A673 (cell line): ENCODE results near the gene DIPK1B. TPM values are rescaled to one million over a fixed set of nuclear protein-coding genes. Genes with fewer than 3 reads are reported as not detected.
A peak's percentile ranks its signal among the peaks of the same experiment; 100 is the strongest.

Experiments
- BruUV-seq: library from RNA; stranded (reverse); fragments of 400-500 nt; replicated peaks from 2 replicates; lab custom pipeline; 2021; lab: Mats Ljungman, UMichigan
- CTCF ChIA-PET: fragments of 300-600 bp; sonication (Branson Sonifier 250); formaldehyde crosslinking; loops from one replicate; lab custom pipeline; 2022; ENCODE audit warnings: antibody characterized with exemption; lab: Charles Lee
- POLR2A ChIA-PET: fragments of 300-600 bp; sonication (Branson Sonifier 250); formaldehyde crosslinking; loops from one replicate; lab custom pipeline; 2022; ENCODE audit warnings: antibody characterized with exemption; ENCODE audit not compliant: low non-redundant PET; lab: Charles Lee
- DNase-seq: peaks from one replicate; pipeline ENCODE4 v3.0.0-alpha.2; 2015; ENCODE audit warnings: low spot score
- H3K27ac ChIP-seq: fragments of 200-600 bp; sonication (generic); 2 replicates; pipeline ENCODE4 v1.5.1; 2016; ENCODE audit warnings: mixed run types, low read depth, mild to moderate bottlenecking, mixed read lengths, antibody characterized with exemption, low read length; ENCODE audit not compliant: poor library complexity, severe bottlenecking
- H3K27me3 ChIP-seq: fragments of 200-600 bp; sonication (generic); replicated peaks from 2 replicates; pipeline ENCODE4 v1.6.1; 2017; ENCODE audit warnings: mixed run types, low read depth, mild to moderate bottlenecking, mixed read lengths, antibody characterized with exemption, low read length; ENCODE audit not compliant: insufficient read depth, poor library complexity
- H3K36me3 ChIP-seq: fragments of 200-600 bp; sonication (generic); 2 replicates; pipeline ENCODE4 v1.6.1; 2016; ENCODE audit warnings: mixed run types, mild to moderate bottlenecking, mixed read lengths, antibody characterized with exemption, low read length; ENCODE audit not compliant: insufficient read depth, poor library complexity, severe bottlenecking
- H3K4me1 ChIP-seq: fragments of 200-600 bp; sonication (generic); 2 replicates; pipeline ENCODE4 v1.6.1; 2017; ENCODE audit warnings: mixed run types, mild to moderate bottlenecking, mixed read lengths, antibody characterized with exemption, low read length; ENCODE audit not compliant: insufficient read depth, poor library complexity, severe bottlenecking
- H3K4me3 ChIP-seq: fragments of 200-600 bp; sonication (generic); 2 replicates; pipeline ENCODE4 v1.5.1; 2016; ENCODE audit warnings: low read depth, mixed run types, mild to moderate bottlenecking, mixed read lengths, low read length; ENCODE audit not compliant: poor library complexity, severe bottlenecking
- H3K9me3 ChIP-seq: fragments of 200-600 bp; sonication (generic); 2 replicates; pipeline ENCODE4 v1.6.1; 2016; ENCODE audit warnings: mixed run types, low read depth, mild to moderate bottlenecking, mixed read lengths, antibody characterized with exemption, low read length; ENCODE audit not compliant: poor library complexity, severe bottlenecking
- EZH2 ChIP-seq: fragments of 200-600 bp; sonication (generic); IDR thresholded peaks from 2 replicates; pipeline ENCODE4 v1.6.1; 2017; ENCODE audit warnings: borderline replicate concordance, low read depth, mild to moderate bottlenecking, mixed read lengths, antibody characterized with exemption, low read length; ENCODE audit not compliant: poor library complexity, severe bottlenecking
- intact Hi-C: fragments of 100-400 bp; cut with micrococcal nuclease; formaldehyde crosslinking; loops from one replicate; pipeline ENCODE4 v1.10.0; 2022; ENCODE audit not compliant: unreplicated experiment
- total RNA-seq: library from RNA; stranded (reverse); gene quantifications from 2 replicates; pipeline ENCODE4 v1.2.3, GENCODE V29; 2021
- TF ChIP-seq, protein P1 (sequence below): fragments of 300-800, 200-600 bp; sonication (generic); conservative IDR thresholded peaks from 2 replicates; pipeline ENCODE4 v1.5.1; 2017; ENCODE audit warnings: low read depth, mild to moderate bottlenecking, antibody characterized with exemption, low read length, moderate library complexity, mixed read lengths

The DIPK1B gene
- total RNA-seq, 1 experiment from 2014 or later, result 26.4 TPM

DNA sequence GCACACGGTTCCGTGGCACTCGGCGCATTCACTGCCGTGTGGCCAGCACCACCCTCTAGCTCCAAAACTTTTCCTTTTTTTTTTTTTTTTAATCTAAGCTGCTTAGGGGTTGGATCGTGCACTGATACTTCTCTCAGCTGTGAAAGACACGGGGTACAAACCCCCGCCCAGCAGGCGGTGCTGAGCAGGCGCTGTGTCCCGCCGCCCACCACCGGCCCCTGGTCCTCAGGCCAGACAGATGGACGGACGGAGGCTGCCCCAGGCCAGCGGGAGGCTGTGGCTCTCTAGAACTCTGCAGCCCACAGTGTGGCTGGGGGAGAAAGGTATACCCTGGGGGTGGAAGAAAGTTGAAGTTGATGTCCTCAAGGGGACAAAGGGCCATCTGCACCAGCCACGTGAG, 31.3 kb upstream of the DIPK1B start:
- ChIA-PET CTCF (interaction anchor here (0.8 kb wide), 1 partner anchor 9 kb away, joined by 3 read pairs; no protein-coding TSS in a partner anchor), POLR2A (no interaction called here)
- Histone ChIP-seq H3K36me3 (no peaks in the 10 kb centered on the region), H3K4me1 (peaks cover 22% of the 10 kb centered on the region), H3K9me3 (no peaks in the 10 kb centered on the region), H3K27me3 (no peaks in the 10 kb centered on the region), H3K27ac (peak overlapping the region; percentile 16), H3K4me3 (no peak overlapping the region)
- BruUV-seq, result no TSS peak
- intact Hi-C loops, result no loop called here
- DNase-seq, result no peak
- TF ChIP-seq, protein P1, sequence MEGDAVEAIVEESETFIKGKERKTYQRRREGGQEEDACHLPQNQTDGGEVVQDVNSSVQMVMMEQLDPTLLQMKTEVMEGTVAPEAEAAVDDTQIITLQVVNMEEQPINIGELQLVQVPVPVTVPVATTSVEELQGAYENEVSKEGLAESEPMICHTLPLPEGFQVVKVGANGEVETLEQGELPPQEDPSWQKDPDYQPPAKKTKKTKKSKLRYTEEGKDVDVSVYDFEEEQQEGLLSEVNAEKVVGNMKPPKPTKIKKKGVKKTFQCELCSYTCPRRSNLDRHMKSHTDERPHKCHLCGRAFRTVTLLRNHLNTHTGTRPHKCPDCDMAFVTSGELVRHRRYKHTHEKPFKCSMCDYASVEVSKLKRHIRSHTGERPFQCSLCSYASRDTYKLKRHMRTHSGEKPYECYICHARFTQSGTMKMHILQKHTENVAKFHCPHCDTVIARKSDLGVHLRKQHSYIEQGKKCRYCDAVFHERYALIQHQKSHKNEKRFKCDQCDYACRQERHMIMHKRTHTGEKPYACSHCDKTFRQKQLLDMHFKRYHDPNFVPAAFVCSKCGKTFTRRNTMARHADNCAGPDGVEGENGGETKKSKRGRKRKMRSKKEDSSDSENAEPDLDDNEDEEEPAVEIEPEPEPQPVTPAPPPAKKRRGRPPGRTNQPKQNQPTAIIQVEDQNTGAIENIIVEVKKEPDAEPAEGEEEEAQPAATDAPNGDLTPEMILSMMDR, result no peak
- no peak for TF ChIP-seq EZH2

DNA sequence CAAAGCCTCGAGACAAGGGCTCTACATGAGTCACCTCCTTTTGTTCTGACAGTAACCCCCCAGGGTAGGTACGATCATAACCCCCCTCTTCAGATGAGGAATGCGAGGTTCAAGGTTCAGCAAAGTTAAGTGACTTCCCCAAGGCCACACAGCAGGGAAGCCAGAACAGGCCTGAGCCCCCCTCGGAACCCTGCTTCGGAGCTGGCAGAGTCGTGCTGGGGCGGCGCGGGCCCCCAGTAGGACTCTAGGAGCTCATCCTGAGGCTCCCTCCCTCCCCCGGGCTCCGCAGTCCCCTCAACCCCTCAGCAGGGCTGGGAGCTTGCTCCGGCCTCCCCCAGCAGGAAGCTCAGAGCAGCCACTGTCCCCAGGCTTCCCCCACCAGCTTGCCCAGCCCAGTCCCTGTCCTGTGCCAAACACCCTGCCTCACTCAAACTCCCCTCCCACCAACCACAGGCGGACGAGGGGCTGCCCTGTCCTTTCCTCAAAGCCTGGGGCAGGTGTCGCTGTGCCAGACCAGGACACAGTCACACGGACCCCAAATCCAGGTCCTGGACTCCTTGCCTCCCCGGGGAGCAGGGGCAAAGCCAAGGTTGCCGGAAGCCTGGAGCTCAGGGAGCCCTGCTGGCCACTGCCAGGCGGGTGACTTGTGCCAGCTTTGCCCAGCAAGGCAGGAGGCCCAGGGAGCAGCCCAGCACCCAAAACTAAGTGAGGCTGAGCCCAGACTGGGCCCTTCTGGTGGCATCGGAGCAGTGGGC, 30.2 kb upstream of the DIPK1B start:
- H3K4me1 ChIP-seq, result peaks cover 22% of the 10 kb centered on the region
- DNase-seq, result no peak
- H3K27ac ChIP-seq, result peak overlapping the region; percentile 47
- ChIA-PET CTCF (interaction anchor here (0.6 kb wide), 1 partner anchor 19 kb away, joined by 4 read pairs; no protein-coding TSS in a partner anchor), POLR2A (interaction anchor here (0.5 kb wide), 1 partner anchor 13 kb away, joined by 3 read pairs; no protein-coding TSS in a partner anchor)
- no peaks in the 10 kb centered on the region for H3K36me3 ChIP-seq
- no peaks in the 10 kb centered on the region for H3K9me3 ChIP-seq
- BruUV-seq, result no TSS peak
- intact Hi-C loops, result no loop called here
- no peak overlapping the region for H3K4me3 ChIP-seq
- H3K27me3 ChIP-seq, result no peaks in the 10 kb centered on the region
- TF ChIP-seq, protein P1, result no peak

DNA sequence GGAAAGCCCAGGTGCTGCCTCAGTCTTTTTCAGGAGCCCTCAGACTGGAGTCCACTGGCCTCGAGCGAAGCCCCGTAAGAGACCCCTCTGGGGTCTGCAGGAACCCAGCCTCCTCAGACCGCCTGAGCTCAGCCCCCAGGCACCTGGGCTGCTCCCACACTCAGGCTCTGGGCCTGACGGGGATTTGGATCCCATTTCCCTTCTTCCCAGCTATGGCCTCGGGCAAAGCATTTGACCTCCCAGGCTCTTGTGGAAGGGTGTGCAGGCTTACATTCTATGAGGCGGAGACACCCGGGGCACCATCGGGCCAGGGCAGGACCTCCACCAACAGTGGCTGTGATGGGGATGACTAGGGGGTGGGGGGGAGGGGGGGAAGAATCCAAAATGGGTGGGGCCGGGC, 29.7 kb upstream of the DIPK1B start:
- intact Hi-C loops, result no loop called here
- Histone ChIP-seq H3K27ac (no peak overlapping the region), H3K9me3 (no peaks in the 10 kb centered on the region), H3K4me3 (no peak overlapping the region), H3K4me1 (peaks cover 22% of the 10 kb centered on the region), H3K27me3 (no peaks in the 10 kb centered on the region), H3K36me3 (no peaks in the 10 kb centered on the region)
- no peak for DNase-seq
- CTCF ChIA-PET, result no interaction called here
- TF ChIP-seq, protein P1, result no peak
- TF ChIP-seq EZH2, result no peak
- BruUV-seq, result no TSS peak
- POLR2A ChIA-PET, result interaction anchor here (0.5 kb wide), 1 partner anchor 14 kb away, joined by 3 read pairs; no protein-coding TSS in a partner anchor
